NCI-H510A (cell line): ENCODE data around the gene CLHC1.
"Not testable (repeated sequence)": the region's sequence is repeated elsewhere in the genome, so short reads cannot be mapped to it uniquely, and the experiment has no call there.

Source experiments
- DNase-seq: peaks from one replicate; lab custom pipeline; 2025; lab: John Stamatoyannopoulos, UW

CLHC1 gene

DNA sequence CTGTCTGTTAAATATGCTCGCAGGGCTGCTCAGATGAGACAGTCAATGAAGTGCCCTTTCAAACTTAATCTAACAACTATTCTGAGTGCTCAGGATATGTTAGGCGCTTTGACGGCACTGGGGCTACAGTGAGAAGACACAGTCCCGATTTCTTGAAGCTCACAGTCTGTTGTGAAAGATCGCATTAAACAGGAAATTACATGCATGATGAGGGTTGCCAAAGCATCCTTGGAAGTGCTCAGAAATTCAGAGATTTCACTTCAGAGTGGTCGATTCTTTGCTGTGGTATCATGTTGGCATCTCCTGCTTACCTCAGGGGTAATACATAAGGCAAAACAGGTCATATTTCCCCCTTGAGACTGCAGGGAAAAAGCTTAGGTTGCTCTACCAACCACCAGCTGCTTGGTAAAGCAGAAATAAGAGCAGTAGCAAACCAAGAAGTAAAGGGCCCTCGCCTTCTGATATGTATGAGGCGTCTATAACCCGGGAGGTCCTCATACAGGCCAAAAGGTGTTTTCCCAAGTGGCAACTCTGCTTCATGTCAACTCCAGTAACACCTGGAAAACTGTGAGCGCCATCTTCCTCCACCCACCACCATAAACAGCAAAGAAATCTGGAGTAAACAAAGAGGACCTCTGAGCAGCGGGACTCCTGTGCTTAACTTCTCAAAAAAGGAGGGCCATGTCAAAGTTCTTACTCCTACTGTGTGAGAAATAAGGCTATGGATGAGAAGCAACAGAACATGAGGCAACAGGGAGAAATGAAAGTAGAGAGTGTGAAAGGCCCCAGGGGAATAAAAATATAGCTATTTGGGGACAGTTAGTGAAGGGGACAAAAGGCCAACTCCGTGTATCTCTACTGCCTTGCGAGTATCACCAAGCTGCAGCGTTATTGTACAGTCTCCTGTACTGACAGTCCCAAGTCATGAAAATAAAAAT, 79.3 kb downstream of the CLHC1 start:
- DNase-seq: no peak

DNA sequence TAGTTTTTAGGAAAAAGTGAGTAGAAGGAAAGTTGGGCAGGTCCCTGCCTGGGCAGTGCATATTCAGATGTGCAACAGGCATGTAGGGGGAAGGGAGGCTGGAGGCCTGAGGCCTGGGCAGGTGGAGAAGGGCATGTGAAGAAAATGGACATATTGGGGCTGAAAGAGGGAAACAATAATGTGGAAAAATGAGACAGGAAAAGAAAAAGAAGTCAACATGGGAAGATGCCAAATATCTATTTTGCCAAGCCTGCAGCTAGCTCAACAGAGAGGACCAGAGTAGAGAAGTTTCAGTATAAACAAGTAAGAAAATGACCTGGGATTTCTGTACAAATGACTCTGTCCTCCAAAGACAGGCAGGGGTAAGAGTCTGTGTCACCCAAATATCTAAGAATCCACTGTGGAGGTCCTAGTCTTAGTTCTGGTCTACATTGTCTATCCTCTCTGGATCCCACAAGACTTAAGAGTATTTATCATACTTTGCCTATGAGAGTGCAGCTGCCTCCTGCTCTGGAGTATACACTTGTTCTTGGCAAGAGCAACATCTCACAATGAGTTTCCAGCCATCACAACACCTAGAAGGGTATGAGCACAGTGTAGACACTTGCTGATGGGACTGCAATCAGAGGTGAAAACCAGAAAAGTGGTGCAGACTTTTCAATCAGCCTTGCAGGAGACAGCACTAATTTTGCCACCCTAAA, 80.2 kb downstream of the CLHC1 start:
- no peak for DNase-seq

DNA sequence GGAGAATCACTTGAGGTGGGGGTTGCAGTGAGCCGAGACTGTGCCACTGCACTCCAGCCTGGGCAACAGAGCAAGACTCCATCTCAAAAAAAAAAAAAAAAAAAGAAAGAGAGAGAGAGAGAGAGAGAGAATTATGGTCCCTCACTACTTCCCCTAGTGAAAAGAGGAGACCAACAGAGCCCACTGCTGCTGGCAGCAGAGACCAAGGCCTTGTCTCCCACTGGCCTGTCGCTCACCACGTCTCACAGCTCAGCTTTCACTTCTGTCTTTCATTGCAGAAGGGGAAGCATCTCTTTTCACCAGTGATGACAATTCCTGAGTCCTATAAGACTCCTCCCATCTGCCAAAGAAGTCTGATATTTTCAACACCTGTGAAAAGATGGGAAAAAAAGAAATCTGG, 81.3 kb downstream of the CLHC1 start:
- DNase-seq: no peak

DNA sequence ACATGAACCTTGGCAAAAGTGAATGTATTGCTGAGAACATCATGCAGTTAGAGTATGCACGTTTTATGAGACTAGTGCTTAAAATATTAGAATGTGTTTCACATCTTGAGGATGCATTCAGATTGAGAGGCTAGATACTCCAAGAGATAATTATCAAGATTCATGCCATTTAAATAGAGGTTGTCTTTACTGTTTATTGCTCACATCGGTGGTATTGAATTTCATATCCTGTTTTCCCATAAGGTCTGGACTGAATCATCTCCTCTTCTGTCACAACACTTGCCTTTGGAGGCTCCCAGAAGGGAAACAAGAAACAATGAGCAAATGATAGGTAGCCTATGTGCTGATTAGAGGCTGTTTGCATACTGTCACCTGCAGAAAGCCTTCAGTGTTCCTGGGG, 83.8 kb downstream of the CLHC1 start:
- peak; percentile 19 for DNase-seq

DNA sequence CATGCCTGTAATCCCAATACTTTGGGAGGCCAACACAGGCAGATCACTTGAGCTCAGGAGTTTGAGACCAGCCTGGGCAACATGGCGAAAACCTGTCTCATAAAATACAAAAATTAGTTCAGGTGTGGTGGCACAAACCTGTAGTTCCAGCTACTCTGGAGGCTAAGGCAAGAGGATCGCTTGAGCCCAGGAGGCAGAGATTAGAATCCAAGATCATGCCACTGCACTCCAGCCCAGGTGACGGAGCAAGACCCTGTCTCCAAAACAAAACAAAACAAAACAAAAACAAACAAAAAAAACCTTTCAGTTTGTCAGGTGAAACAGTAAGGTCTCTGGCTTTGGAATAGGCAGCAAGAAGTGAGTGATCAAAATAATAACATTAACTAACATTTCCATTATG, 84.6 kb downstream of the CLHC1 start:
- no peak for DNase-seq

DNA sequence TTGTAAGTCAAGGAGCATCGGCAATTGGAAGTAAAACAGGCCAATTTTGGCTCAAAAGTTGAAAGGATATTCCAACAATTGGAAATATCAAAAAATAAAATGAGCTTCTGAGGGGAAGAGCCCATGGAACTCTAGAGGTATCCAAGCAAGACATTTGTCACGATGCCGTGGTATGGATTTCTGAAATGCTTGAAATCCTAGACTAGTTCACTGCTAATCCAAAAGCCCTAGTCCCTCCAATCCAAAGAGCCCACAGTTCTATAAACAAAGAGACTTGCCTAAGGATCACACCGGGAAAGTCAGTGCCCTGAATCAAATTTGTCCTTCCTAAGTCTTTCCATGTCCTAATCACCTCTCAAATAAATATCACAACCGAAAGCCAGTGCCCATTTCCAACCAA, 85.1 kb downstream of the CLHC1 start:
- no peak for DNase-seq

DNA sequence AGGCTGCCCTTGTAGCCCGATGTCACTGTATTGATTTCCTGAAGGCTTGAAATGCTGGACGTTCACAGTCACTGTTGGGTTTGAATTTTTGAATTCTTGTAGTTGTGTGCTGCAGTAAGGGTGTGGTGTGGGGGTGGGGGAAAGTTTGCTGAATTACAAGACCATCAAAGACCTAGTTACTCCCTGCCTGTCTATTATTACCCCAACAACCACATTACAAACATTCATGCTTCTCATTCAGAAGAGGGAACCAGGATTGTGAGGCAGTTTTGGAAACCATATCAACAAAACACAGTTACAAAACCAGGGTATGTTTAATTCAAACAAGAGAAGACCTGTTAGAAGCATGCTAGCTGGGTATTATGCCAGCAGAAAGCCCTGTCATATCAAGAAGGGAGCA, 85.8 kb downstream of the CLHC1 start:
- DNase-seq: no peak

DNA sequence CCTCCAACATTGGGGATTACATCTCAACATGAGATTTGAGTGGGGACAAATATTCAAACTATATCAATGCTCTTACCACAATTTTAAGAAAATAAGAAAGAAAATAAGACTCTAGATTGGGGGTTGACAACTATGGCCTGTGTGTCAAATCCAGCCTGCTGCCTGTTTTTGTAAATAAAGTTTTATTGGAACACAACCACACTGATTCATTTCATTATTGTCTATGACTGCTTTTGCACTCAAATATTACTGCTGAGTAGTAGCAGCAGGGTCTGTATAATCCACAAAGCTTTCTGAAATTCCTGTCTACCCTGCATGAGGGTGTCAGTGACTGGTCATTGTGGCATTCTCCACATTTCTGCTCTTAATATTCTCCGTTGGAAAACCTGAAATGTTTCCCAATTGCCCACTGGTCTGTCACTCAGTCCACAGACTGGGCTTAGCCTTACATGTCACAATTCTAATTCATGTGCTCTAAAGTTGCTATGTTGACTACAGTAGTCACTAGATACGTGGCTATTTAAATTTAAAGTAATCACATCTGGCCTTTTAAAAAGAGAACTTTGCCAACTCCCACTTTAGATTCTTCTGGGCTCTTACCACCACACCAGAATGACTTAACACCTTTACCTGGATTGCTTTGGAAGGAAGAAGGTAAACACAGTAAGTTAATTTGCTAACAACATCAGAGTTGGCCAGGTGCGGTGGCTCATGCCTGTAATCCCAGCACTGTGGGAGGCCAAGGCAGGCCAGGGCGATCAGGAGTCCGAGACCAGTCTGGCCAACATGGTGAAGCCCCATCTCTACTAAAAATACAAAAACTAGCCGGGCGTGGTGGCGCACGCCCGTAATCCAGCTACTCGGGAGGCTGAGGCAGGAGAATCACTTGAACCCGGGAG, 86.9 kb downstream of the CLHC1 start:
- DNase-seq: no peak

DNA sequence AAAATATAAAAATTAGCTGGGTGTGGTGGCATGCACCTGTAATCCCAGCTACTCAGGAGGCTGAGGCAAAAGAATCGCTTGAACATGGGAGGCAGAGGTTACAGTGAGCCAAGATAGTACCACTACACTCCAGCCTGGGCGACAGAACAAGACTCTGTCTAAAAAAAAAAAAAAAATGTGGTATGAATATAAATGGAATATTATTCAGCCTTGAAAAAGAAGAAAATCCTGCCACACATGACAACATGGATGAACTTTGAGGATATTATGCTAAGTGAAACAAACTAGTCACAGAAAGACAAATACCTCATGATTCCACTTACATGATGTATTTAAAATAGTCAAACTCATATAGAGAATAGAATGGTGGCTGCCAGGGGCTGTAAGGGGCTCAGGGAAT, 88.4 kb downstream of the CLHC1 start:
- DNase-seq: not testable (repeated sequence)

DNA sequence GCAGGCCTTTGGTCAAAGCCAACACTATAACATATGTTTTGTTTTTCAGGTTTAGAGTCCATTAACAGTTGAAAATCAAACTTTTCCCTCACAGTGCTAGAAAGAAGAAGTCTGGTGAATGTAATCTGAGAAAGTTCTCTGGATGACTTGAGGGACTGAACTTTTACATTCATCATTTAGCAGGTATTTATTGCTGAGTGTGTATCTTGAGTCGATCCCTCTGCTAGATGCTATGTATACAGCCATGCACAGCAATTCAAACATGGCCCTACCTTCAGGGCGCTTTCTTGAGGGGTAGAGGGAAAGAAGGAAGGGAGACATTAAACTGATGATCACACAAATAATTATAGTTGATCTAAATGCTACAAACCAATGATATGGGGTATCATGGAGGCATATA, 89.6 kb downstream of the CLHC1 start:
- no peak for DNase-seq

DNA sequence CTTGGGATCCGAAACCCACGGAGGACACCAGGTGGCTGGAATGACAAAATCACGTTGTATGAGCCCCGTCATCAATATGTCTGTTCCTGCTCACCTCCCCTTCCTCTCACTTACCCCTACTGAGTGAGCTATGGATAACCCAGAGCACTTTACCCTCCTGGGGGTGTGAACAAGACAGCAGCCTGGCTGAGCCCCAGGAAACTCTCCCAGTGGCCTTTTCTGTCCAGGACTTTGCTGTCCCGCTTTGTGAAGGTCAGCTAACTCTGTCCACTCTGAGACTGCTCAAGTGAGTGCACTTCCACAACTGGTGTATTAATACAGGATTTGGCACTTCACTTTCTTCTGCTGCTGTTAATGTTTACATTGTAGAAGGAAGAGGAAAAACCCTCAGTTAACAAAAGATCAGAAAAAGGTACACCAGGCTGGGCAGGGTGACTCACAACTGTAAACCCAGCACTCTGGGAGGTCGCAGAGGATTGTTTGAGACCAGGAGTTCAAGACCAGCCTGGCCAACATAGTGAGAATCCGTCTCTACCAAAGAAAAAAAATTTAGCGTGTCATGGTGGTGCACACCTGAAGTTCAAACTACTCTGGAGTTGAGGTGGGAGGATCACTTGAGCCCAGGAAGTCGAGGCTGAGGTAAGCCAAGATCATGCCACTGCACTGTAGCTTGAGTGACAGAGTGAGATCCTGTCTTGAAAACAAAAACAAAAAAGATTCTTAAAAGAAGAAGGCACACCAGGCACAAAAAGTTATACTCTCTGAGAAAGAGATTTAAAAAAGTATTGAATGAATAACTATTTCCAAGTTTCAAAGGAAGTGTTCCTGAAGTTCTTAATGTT, 90.3 kb downstream of the CLHC1 start:
- DNase-seq: no peak

DNA sequence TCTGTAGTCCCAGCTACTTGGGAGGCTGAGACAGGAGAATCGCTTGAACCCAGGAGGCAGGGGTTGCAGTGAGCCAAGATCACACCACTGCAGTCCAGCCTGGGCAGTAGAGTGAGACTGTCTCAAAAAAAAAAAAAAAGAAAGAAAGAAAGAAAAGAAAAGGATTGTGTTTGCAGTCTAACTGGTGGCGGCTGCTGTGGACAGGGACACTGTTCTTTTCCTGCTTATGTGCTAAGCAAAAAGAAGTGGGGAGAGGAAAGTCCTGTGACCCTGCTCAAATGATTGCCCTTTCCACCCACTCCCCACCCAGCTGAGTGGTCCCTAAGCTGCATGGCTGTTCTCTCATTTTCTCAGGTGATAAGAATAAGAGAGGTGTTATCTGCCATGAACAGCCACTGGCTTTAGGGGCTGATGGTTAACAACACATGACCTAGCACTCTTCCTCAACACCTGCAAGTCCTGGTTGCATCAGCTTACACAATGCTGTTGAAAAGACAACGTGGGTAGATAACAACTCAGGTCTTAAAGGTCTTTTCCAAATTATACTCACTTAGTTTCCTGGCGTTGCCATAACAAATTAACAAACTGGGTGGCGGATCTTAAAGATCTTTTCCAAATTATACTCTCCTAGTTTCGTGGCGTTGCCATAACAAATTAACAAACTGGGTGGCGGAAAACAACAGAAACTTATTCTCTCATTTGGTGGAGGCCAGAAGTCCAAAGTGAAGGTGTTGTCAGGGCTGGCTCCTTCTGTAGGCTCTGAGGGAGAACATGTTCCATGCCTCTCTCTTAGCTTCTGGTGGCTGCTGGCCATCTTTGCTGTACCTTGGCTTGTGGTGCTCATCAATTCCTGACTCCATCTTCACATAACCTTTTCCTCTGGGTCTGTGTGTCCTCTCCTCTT, 91.5 kb downstream of the CLHC1 start:
- DNase-seq: no peak

DNA sequence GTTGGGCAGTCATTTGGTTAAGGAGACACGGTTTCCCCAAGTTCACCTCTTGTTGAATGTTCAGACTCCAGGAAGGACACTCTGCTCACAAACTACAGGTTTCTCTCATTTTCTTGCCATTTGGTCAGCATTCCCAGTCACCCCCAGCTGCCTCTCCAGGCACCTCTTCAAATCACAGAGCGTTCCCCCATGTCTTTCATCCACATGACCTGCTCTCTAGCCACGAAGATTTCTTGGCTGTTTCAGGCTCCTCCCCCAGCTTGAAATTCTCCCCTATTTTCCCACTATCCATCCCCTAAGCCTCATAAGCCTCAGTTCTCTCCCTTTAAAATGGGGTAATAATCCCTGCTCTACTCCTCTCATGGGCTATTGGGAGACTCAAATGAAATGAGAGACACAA, 92.8 kb downstream of the CLHC1 start:
- DNase-seq: no peak

DNA sequence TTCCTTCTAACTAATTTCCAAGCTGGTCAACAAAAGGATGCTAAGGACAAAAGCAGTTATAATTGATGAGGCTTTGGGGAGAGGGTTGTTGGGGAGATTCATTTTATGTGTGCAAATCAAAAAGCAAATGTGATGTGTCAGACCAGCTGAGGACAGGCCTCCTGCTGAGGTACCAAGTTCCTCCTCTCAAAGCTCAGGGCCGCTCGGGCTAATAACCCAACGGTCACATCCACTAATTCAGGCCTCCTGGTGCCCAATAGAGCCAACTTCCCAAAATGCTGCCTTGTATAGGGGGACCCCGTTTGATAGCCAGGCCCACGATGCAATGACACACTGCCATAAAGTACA, 93.2 kb downstream of the CLHC1 start:
- no peak for DNase-seq

DNA sequence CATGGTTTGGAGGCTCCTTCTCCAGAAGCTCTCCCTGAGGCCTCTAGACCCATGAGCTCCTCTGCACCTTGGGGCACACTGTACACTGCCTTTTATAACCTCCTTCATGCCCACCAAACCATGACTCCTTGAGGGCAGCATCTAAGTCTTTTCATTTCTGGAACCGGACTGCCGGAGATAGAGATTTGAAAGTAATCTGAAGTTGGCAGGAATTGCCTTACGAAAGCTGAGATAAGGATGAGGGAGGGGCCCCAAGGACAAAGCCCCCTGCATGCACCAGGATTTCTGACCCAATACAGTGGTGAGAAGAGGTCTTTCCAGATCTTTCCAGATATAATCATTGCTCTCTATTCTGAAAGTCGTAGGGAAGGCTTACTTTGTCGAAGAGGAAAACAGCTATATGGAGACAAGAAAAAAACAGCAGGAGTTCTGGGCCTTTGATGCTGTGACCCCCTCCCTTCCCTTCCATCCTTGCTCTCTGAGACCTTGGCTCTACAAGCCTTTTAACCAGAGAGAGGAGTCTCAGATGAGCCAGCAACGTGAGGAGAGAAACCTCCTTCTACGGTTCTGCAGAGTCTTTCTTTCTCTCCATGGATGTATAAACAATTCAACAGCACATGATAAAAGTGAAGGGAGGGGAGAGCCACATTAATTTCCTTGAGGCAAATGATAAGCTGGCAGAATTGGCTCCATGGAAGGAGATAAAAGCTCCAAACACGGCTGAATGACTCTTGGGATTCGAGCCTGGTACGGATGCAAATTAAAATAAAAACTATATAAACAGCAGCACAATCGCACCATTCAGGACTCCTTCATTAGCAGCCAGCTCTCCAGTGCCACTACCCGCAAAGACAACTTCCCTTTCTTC, 93.8 kb downstream of the CLHC1 start:
- DNase-seq: no peak

DNA sequence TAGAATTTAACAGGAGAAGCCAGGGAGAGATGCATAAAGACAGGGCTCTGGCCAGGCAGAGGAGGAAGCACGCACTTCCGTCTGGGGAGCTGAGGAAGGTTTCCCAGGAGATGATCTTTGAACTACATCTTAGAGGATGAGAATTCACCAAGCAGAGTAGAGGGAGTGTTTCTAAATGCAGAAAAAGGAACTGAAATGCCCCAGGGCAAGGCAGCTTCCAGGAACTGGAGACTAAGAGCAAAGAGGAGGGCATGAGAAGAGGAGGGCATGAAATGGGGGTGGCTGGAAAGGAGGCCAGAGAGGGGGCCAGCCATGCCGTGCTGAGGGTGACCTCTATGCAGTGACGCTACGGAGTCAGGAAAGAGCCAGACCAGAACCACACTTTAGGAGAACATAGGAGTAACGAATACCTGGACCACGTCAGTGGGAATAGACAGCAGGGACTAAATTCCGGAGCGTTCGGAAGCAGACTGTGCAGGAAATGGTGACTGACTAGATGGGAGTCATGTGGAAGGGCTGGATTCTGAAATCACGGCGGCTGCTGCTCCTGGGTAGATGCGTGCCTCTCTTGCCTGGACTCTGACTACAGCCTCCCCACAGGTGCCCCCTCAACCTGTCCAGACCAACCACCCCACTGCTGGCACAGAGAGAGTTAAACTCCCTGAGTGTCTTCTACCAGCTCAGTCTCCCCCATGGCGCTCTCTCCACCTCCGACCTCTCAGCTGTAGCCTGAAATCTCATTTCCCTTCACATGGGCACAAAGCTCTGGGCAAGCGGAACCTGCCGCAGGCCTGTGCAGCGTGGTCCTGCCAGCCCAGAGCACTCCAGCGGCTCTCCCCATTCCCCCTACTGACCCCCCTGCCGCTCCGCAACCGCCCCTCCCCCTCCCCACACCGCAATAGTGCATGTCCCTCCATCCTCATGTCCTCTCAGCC, 94.8 kb downstream of the CLHC1 start:
- no peak for DNase-seq

DNA sequence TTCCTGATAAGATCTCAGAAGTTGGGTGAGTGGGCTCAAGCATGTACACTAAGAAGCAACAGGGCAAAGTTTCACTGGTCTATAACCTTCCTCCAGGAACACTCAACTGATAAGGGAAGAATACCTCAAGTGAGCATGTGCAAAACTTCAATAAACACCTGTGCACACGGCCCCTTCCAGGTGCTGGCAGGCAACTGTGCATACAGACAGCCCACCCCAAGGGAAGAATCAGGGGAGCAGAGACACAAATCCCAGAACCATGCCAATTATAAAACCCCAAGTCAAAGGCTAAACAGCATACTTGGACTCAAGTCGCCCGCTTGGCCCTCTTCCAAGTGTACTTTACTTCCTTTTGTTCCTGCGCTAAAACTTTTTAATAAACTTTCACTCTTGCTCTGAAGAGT, 96.0 kb downstream of the CLHC1 start:
- no peak for DNase-seq

DNA sequence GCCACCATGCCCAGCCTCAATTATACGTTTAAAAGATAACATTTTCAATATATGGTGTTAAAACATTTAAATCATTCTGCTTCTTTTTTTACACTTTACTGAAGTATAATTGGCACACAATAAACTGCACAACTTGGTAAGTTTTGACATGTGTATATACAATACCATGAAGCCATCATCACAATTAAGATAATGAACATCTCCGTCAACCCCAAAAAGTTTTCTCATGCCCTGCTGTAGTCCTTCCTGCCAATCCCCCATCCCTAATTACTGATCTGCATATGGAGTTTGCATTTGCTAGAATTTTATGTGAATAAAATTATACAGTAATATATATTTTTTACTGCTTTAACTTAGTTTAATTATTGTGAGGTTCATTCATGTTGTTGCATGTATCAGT, 96.6 kb downstream of the CLHC1 start:
- DNase-seq: no peak
